K562 (cell line): ENCODE results near the gene GYPE.
"Not testable (repeated sequence)": the region's sequence is repeated elsewhere in the genome, so short reads cannot be mapped to it uniquely, and the experiment has no call there.

Experiments
- CHD1 ChIP-seq: fragments of 200-600 bp; sonication (generic); IDR thresholded peaks from one replicate; pipeline ENCODE4 v1.6.1; 2012; ENCODE audit warnings: mild to moderate bottlenecking, moderate library complexity, low read length, inconsistent platforms
- CTCF ChIP-seq, 3 experiments: IDR thresholded peaks in 2 of 3; conservative IDR thresholded peaks in 1 of 3; 2 replicates each; pipeline ENCODE4 v1.5.1; 2011 to 2012; ENCODE audit warnings: low read length in 3 of 3, mild to moderate bottlenecking in 3 of 3, control low read depth in 2 of 3, improper control_type of control experiment in 1 of 3, inconsistent platforms in 1 of 3, low read depth in 1 of 3, mixed read lengths in 1 of 3, moderate library complexity in 1 of 3; ENCODE audit not compliant: insufficient read depth in 2 of 3
- HDAC1 ChIP-seq, 2 experiments: fragments of 450-650 bp; IDR thresholded peaks; 2 replicates each; pipeline ENCODE4 v1.6.1; 2016 to 2017; ENCODE audit warnings: inconsistent platforms in 1 of 2, mild to moderate bottlenecking in 1 of 2, moderate library complexity in 1 of 2
- JUND ChIP-seq, 2 experiments: IDR thresholded peaks; 2 replicates in 1 of 2; 3 replicates in 1 of 2; pipeline ENCODE4 v1.6.1; 2011; ENCODE audit warnings: borderline replicate concordance in 2 of 2, low read depth in 2 of 2, low read length in 2 of 2, improper control_type of control experiment in 1 of 2, missing biosample characterization in 1 of 2, missing genetic modification characterization in 1 of 2, missing genetic modification reagents in 1 of 2
- NR2F6 ChIP-seq: fragments of 450-650 bp; formaldehyde crosslinking; IDR thresholded peaks from 2 replicates; pipeline ENCODE4 v1.4.0; 2020; ENCODE audit warnings: mild to moderate bottlenecking
- PCBP2 ChIP-seq: fragments of 200-400 bp; formaldehyde crosslinking; IDR thresholded peaks from 2 replicates; pipeline ENCODE4 v1.6.1; 2018; ENCODE audit warnings: low read length, low read depth, mild to moderate bottlenecking, moderate library complexity; ENCODE audit not compliant: poor library complexity, severe bottlenecking
- SNRNP70 ChIP-seq: fragments of 200-400 bp; formaldehyde crosslinking; optimal IDR thresholded peaks from 2 replicates; pipeline ENCODE3; 2017; ENCODE audit warnings: low read depth, low read length
- SRSF7 ChIP-seq: fragments of 200-400 bp; formaldehyde crosslinking; optimal IDR thresholded peaks from 2 replicates; pipeline ENCODE3; 2017; ENCODE audit warnings: mild to moderate bottlenecking, low read depth, low read length
- TCFL5 ChIP-seq: fragments of 250-450 bp; sonication (Bioruptor Pico); conservative IDR thresholded peaks from 2 replicates; pipeline ENCODE4 v1.6.1; 2021; ENCODE audit warnings: mild to moderate bottlenecking, moderate library complexity, matching md5 sums
- TFAP4 ChIP-seq: sonication (generic); formaldehyde crosslinking; IDR thresholded peaks from 2 replicates; pipeline ENCODE4 v1.8.0; 2022; ENCODE audit warnings: missing genetic modification reagents, mild to moderate bottlenecking, moderate library complexity, borderline replicate concordance
- WHSC1 ChIP-seq: IDR thresholded peaks from one replicate; pipeline ENCODE4 v1.6.1; 2012; ENCODE audit warnings: low read length, control low read depth, inconsistent platforms
- YY1 ChIP-seq, 3 experiments: IDR thresholded peaks; 2 replicates each; pipeline ENCODE4 v1.6.1; 2011; ENCODE audit warnings: low read length in 2 of 3, mild to moderate bottlenecking in 2 of 3, moderate library complexity in 2 of 3, borderline replicate concordance in 1 of 3, control low read depth in 1 of 3, low read depth in 1 of 3; ENCODE audit not compliant: insufficient read depth in 3 of 3, insufficient replicate concordance in 2 of 3, control insufficient read depth in 1 of 3, insufficient read length in 1 of 3; ENCODE audit errors: extremely low read depth in 1 of 3
- ZEB2 ChIP-seq: fragments of 450-650 bp; IDR thresholded peaks from 2 replicates; pipeline ENCODE4 v1.6.1; 2016

- not testable (repeated sequence) for TF ChIP-seq CHD1; SRSF7; SNRNP70; HDAC1 (IDR thresholded peaks at IDR 0.05); WHSC1; YY1 (IDR thresholded peaks at IDR 0.05; ENCODE audit: borderline replicate concordance in 1 of 3, control insufficient read depth in 1 of 3, extremely low read depth in 1 of 3, insufficient read depth in 3 of 3, insufficient read length in 1 of 3, insufficient replicate concordance in 2 of 3, low read depth in 1 of 3, low read length in 2 of 3); JUND (IDR thresholded peaks at IDR 0.05; ENCODE audit: borderline replicate concordance, low read depth, low read length); JUND (tag; IDR thresholded peaks at IDR 0.05; ENCODE audit: borderline replicate concordance, low read depth, low read length); CTCF (IDR thresholded peaks at IDR 0.05 in 2 of 3, conservative IDR thresholded peaks at IDR 0.05 in 1 of 3; ENCODE audit: insufficient read depth in 2 of 3, low read depth in 1 of 3, low read length in 3 of 3); TCFL5 (CRISPR knock-in tag); ZEB2; TFAP4 (CRISPR knock-in tag); PCBP2; NR2F6
These were observed 56.1 kb downstream of the GYPE start for GRCh38 chr4:143849296-143849695.
